ENCODE measurements around the gene ELAVL3.

ELAVL3 gene

DNA sequence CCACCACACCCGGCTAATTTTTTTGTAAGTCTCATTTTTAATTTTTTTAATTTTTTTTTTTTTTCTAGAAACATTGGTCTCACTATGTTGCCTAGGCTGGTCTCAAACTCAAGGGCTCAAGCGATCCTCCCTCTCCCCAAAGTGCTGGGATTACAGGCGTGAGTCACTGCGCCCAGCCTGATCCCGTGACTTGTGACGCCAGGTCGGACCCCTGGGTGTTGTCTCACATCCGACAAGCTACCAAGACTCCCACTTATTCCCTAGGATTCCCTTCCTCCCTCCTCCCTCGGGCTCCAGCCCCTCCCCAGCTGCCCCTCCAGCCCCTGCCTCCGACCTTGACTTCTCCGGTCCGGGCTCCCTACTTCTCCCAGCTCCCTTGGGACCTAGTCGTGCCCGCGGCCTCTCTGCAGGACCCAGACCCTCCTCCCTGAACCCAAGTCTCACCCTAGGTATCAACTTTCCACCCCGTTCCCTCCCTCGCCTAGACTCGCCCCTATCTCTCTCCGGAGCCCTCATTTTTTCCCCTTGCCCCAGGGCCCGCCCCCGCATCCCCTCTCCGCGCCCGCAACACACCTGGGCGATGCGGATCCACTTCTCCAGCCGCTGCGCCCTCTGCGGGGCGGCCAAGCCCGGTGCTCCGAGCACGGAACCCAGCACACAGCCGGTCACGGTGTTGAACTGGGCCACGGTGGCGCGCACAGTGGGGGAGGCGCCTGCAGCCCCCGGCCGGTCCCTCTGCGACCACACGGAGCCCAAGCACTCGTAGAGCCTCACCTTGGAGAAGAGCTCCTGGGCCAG is 74.8 kb downstream of the ELAVL3 start:
- no peak for TF ChIP-seq ZNF274 (IDR thresholded peaks at IDR 0.05; ENCODE audit: low read depth, low read length)
- no peak overlapping the region for H3K4me3 ChIP-seq (ENCODE audit: low read length)

DNA sequence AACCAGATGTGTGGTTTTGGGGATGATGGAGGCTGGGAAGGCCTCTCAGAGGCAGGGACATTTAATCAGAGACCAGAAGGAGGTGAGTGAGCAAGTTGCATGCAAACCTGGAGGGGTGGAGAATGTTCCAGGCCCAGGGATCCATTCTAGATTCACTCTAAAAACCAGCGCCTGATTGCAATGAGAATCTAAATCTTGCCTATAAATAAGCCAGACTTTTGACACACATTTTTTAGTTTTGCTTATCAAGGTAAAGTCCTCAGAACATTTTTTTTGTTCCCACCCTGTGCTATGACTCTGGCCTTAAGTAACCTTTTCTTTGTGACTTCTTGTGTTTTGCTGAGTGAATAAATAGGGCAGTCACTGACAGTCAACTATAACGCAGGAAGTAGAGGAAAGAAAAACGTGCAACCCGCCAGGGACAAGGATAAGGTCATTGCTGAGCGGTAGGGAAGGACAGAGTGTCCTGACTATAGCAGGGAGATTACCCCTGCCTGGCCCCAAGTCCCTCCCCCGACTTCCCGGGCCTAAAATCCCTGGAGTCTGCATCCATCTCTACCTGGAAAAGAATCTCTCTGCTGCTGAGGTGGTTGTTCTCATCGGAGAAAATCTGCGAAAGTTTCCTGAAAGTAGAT is 76.1 kb downstream of the ELAVL3 start:
- TF ChIP-seq ZNF274 (IDR thresholded peaks at IDR 0.05; ENCODE audit: low read depth, low read length) = no peak
- H3K4me3 ChIP-seq (ENCODE audit: low read length) = no peak overlapping the region

DNA sequence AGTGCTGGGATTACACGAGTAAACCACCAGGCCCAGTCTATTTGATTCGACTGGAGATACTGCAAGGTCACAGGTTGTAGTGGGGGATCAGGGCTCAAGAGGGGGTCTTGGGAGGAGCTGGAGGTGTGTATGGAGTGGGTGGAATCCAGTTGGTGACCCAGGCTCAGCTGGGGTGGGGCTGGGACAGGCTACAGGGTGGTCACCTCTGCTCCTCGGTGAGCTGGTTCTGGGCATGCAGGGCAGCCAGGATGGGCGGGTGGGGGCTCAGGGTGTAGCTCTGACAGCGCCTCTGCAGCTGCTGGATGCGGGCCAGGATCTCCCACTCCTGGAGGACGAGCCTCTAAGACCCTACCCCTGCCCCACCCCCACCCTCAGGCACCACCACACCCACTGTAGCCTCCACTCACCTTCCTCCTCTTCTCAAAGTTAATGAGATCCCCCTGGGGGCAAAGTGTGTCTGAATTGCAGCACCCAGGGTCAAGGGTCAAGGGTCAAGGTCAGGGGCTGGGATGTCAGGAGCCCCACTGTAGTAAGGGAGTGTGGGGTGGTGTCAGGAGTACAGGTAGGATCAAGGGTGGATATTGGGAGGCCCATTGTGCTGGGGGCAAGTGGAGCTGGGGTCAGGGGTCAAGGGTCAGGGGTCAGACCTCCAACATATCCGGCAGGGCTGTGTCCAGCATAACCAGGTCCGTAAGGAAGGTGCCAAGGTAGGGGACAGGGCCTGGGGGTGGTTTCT is 78.9 kb downstream of the ELAVL3 start:
- TF ChIP-seq ZNF274 (IDR thresholded peaks at IDR 0.05; ENCODE audit: low read depth, low read length) = no peak
- no peak overlapping the region for H3K4me3 ChIP-seq (ENCODE audit: low read length)

Data from GM08714 (cell line).